SK-N-SH (cell line): ENCODE measurements around the gene SEZ6L2.

ENCODE experiments used
- EZH2phosphoT487 ChIP-seq: fragments of 200-600 bp; sonication (generic); IDR thresholded peaks from 2 replicates; pipeline ENCODE4 v1.6.1; 2017; ENCODE audit warnings: low read depth, mixed run types, mild to moderate bottlenecking, antibody characterized with exemption, moderate library complexity, borderline replicate concordance
- FOXJ3 ChIP-seq: sonication (generic); formaldehyde crosslinking; IDR thresholded peaks from 2 replicates; pipeline ENCODE4 v1.5.1; 2020; ENCODE audit warnings: mild to moderate bottlenecking, missing genetic modification reagents
- JUND ChIP-seq: IDR thresholded peaks from 2 replicates; pipeline ENCODE4 v1.4.0; 2012
- MEF2A ChIP-seq: IDR thresholded peaks from 2 replicates; pipeline ENCODE4 v1.4.0; 2012; ENCODE audit warnings: low read depth, borderline replicate concordance
- NRF1 ChIP-seq: IDR thresholded peaks from 2 replicates; pipeline ENCODE4 v1.6.1; 2012; ENCODE audit warnings: low read depth, mild to moderate bottlenecking, low read length
- POLR2AphosphoS5 ChIP-seq: IDR thresholded peaks from 2 replicates; pipeline ENCODE4 v1.6.1; 2012; ENCODE audit warnings: low read depth, low read length
- RAD21 ChIP-seq: IDR thresholded peaks from 2 replicates; pipeline ENCODE4 v1.6.1; 2012; ENCODE audit warnings: mild to moderate bottlenecking, low read length
- RCOR1 ChIP-seq: fragments of 150-350 bp; IDR thresholded peaks from 2 replicates; pipeline ENCODE4 v1.6.1; 2017; ENCODE audit warnings: antibody characterized with exemption, low read length
- SIN3A ChIP-seq: IDR thresholded peaks from 2 replicates; pipeline ENCODE4 v1.6.1; 2012; ENCODE audit warnings: low read depth, mild to moderate bottlenecking, low read length, moderate library complexity, borderline replicate concordance
- SMC3 ChIP-seq: IDR thresholded peaks from 2 replicates; pipeline ENCODE4 v1.6.1; 2012; ENCODE audit warnings: low read depth, low read length, improper control_type of control experiment
- YY1 ChIP-seq: IDR thresholded peaks from 2 replicates; pipeline ENCODE4 v1.4.0; 2012; ENCODE audit warnings: low read depth, mild to moderate bottlenecking
- TF ChIP-seq, protein P1 (sequence below): IDR thresholded peaks from 2 replicates; pipeline ENCODE4 v1.6.1; 2012; ENCODE audit warnings: mild to moderate bottlenecking, low read depth, low read length, moderate library complexity
- TF ChIP-seq, protein P2 (sequence below): fragments of 200-600 bp; sonication (generic); IDR thresholded peaks from 2 replicates; pipeline ENCODE4 v1.6.1; 2017; ENCODE audit warnings: antibody characterized with exemption, mild to moderate bottlenecking, moderate library complexity
- TF ChIP-seq, protein P3 (sequence below): IDR thresholded peaks from 2 replicates; pipeline ENCODE4 v1.4.0; 2012; ENCODE audit warnings: low read depth

DNA sequence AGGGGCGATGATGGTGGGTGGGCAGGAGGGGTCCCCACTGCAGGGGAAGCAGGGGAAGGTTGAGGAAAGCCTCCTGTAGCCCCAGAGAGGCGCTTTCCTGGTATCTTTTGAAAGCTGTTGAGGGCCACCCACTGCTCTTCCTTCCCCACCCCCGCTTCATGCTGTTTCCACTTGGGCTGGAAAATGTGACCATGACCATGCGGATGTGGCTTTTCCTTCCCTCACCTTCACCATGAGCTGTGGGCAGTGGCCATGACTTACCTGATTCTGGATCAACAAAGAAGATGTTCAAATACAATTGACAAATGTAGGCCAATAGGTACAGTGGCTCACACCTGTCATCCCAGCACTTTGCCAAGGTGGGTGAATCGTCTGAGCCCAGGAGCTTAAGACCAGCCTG lies 65.3 kb downstream of the SEZ6L2 start:
- TF ChIP-seq NRF1: no peak
- TF ChIP-seq, protein P1, sequence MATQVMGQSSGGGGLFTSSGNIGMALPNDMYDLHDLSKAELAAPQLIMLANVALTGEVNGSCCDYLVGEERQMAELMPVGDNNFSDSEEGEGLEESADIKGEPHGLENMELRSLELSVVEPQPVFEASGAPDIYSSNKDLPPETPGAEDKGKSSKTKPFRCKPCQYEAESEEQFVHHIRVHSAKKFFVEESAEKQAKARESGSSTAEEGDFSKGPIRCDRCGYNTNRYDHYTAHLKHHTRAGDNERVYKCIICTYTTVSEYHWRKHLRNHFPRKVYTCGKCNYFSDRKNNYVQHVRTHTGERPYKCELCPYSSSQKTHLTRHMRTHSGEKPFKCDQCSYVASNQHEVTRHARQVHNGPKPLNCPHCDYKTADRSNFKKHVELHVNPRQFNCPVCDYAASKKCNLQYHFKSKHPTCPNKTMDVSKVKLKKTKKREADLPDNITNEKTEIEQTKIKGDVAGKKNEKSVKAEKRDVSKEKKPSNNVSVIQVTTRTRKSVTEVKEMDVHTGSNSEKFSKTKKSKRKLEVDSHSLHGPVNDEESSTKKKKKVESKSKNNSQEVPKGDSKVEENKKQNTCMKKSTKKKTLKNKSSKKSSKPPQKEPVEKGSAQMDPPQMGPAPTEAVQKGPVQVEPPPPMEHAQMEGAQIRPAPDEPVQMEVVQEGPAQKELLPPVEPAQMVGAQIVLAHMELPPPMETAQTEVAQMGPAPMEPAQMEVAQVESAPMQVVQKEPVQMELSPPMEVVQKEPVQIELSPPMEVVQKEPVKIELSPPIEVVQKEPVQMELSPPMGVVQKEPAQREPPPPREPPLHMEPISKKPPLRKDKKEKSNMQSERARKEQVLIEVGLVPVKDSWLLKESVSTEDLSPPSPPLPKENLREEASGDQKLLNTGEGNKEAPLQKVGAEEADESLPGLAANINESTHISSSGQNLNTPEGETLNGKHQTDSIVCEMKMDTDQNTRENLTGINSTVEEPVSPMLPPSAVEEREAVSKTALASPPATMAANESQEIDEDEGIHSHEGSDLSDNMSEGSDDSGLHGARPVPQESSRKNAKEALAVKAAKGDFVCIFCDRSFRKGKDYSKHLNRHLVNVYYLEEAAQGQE: no peak
- no peak for TF ChIP-seq MEF2A
- no peak for TF ChIP-seq RAD21
- no peak for TF ChIP-seq SIN3A
- no peak for TF ChIP-seq YY1
- no peak for TF ChIP-seq POLR2AphosphoS5
- TF ChIP-seq, protein P2, sequence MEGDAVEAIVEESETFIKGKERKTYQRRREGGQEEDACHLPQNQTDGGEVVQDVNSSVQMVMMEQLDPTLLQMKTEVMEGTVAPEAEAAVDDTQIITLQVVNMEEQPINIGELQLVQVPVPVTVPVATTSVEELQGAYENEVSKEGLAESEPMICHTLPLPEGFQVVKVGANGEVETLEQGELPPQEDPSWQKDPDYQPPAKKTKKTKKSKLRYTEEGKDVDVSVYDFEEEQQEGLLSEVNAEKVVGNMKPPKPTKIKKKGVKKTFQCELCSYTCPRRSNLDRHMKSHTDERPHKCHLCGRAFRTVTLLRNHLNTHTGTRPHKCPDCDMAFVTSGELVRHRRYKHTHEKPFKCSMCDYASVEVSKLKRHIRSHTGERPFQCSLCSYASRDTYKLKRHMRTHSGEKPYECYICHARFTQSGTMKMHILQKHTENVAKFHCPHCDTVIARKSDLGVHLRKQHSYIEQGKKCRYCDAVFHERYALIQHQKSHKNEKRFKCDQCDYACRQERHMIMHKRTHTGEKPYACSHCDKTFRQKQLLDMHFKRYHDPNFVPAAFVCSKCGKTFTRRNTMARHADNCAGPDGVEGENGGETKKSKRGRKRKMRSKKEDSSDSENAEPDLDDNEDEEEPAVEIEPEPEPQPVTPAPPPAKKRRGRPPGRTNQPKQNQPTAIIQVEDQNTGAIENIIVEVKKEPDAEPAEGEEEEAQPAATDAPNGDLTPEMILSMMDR: no peak
- no peak for TF ChIP-seq RCOR1
- TF ChIP-seq SMC3: no peak
- TF ChIP-seq JUND: no peak
- no peak for TF ChIP-seq EZH2phosphoT487
- TF ChIP-seq FOXJ3 (CRISPR knock-in tag): no peak
- TF ChIP-seq, protein P3, sequence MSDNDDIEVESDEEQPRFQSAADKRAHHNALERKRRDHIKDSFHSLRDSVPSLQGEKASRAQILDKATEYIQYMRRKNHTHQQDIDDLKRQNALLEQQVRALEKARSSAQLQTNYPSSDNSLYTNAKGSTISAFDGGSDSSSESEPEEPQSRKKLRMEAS: no peak
